GM21529 (cell line): ENCODE measurements around the gene CABLES2.

Source experiments
- ATAC-seq: cut with Tn5 transposase; IDR thresholded peaks from one replicate; pipeline ENCODE4 v1.9.1; 2021; ENCODE audit not compliant: unreplicated experiment

The CABLES2 gene

GRCh38 chr20:62420846-62421715 is 14.0 kb upstream of the CABLES2 start:
- ATAC-seq = no peak

- ATAC-seq = no peak
These were observed 12.7 kb upstream of the CABLES2 start for GRCh38 chr20:62419759-62420158.

- no peak for ATAC-seq
These were observed 11.8 kb upstream of the CABLES2 start for GRCh38 chr20:62418709-62419487.

- no peak for ATAC-seq
These were observed 11.1 kb upstream of the CABLES2 start for GRCh38 chr20:62417981-62418708.

GRCh38 chr20:62416651-62417637 is 9.9 kb upstream of the CABLES2 start:
- ATAC-seq = no peak

GRCh38 chr20:62415354-62416111 is 8.4 kb upstream of the CABLES2 start:
- ATAC-seq = no peak

GRCh38 chr20:62413896-62414481 is 6.9 kb upstream of the CABLES2 start:
- ATAC-seq = no peak

- ATAC-seq = no peak
These were observed 6.0 kb upstream of the CABLES2 start for GRCh38 chr20:62413025-62413570.

- ATAC-seq = no peak
These were observed 5.3 kb upstream of the CABLES2 start for GRCh38 chr20:62412194-62413024.

- ATAC-seq = no peak
These were observed 4.6 kb upstream of the CABLES2 start for GRCh38 chr20:62411479-62412193.

GRCh38 chr20:62410746-62411478 is 3.8 kb upstream of the CABLES2 start:
- no peak for ATAC-seq

- ATAC-seq = no peak
These were observed 3.1 kb upstream of the CABLES2 start for GRCh38 chr20:62409931-62410745.

- ATAC-seq = no peak
These were observed 2.2 kb upstream of the CABLES2 start for GRCh38 chr20:62409086-62409853.

GRCh38 chr20:62408640-62409039 is 1.6 kb upstream of the CABLES2 start:
- no peak for ATAC-seq

- no peak for ATAC-seq
These were observed 970 bp upstream of the CABLES2 start for GRCh38 chr20:62408055-62408454.
